ENCODE results near the gene PRDM7.

DNA sequence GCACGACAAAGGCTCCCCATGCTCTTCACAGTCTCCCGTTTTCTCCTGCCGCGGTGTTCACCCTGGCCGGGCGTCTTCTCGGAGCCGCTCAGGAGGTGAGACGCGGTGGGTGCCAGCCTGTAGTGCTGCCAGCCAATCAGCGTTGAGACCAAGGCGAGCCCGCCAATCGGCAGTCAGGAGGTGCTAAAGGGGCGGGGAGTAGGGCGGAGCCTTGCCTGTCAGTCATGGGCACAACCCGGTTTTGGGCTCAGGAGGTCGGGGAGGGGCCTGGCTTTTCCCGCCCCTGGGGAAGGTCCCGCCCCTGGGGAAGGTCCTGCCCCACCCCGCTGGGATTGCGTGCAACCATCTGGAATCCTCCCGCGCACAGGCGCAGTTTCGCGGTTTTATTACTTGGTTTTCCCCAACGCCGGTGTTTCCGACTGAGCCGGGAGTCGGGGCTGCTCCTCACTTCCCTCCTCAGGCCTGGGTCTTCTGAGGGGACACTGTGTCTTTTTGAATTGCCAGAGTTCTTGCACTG, at the start of gene PRDM7:
- TF ChIP-seq, protein P1, sequence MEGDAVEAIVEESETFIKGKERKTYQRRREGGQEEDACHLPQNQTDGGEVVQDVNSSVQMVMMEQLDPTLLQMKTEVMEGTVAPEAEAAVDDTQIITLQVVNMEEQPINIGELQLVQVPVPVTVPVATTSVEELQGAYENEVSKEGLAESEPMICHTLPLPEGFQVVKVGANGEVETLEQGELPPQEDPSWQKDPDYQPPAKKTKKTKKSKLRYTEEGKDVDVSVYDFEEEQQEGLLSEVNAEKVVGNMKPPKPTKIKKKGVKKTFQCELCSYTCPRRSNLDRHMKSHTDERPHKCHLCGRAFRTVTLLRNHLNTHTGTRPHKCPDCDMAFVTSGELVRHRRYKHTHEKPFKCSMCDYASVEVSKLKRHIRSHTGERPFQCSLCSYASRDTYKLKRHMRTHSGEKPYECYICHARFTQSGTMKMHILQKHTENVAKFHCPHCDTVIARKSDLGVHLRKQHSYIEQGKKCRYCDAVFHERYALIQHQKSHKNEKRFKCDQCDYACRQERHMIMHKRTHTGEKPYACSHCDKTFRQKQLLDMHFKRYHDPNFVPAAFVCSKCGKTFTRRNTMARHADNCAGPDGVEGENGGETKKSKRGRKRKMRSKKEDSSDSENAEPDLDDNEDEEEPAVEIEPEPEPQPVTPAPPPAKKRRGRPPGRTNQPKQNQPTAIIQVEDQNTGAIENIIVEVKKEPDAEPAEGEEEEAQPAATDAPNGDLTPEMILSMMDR (IDR thresholded peaks at IDR 0.05) = no peak
- peak in 1 of 2 donors; percentile 7 for TF ChIP-seq POLR2A (IDR thresholded peaks at IDR 0.05)

All from adrenal gland (tissue), 5 donors.